Vein endothelial cell (primary cell): ENCODE results near the gene BLM. TPM values are rescaled to one million over a fixed set of nuclear protein-coding genes. Genes with fewer than 3 reads are reported as not detected.

Experiments
- small RNA-seq: library from RNA; depleted of rRNA; stranded (forward); fragments of <200 nt; gene quantifications from one replicate; pipeline ENCODE3, GENCODE V24; 2012
- total RNA-seq: library from RNA; depleted of rRNA; stranded (reverse); fragments of >200 nt; gene quantifications from 2 replicates; pipeline ENCODE4 v1.2.3, GENCODE V29; 2012

The BLM gene
- 4.2 and 9.6 TPM in 2 replicates for total RNA-seq

GRCh38 chr15:90716976-90717821 lies at the start of gene BLM:
Gene BLM (plus strand): TSS chr15:90717346. CDS start chr15:90747393, 30,047 bp downstream.

Small RNA genes within 50 kb of the gene (small RNA-seq; reads per million reads assigned to genes)
- gene RF00093 (not detected), gene RN7SL363P (not detected)

Other genes starting within 250 kb of the BLM start
- gene CRTC3, start 187.4 kb upstream of the BLM start, total RNA-seq: 15.8 and 17.6 TPM in 2 replicates
- gene FURIN, start 151.2 kb downstream of the BLM start, total RNA-seq: 99.7 and 119 TPM in 2 replicates
- 45.2 and 65.0 TPM in 2 replicates for gene FES, start 167.2 kb downstream of the BLM start, total RNA-seq
- 23.2 and 25.1 TPM in 2 replicates for gene MAN2A2, start 186.0 kb downstream of the BLM start, total RNA-seq
- gene HDDC3, start 215.2 kb downstream of the BLM start, total RNA-seq: 11.8 and 12.0 TPM in 2 replicates
- gene UNC45A, start 217.9 kb downstream of the BLM start, total RNA-seq: 109 and 113 TPM in 2 replicates
- gene RCCD1, start 237.5 kb downstream of the BLM start, total RNA-seq: 7.8 and 8.5 TPM in 2 replicates